Measurements from ENCODE around the gene RBM4B.
"Not testable (repeated sequence)": the region's sequence is repeated elsewhere in the genome, so short reads cannot be mapped to it uniquely, and the experiment has no call there.

RBM4B gene

GRCh38 chr11:66677599-66678375 lies at the start of gene RBM4B:
TSS of gene RBM4B (minus strand) at chr11:66677887. CDS start at chr11:66677079, 808 bp downstream.
- DNase-seq = peak; percentile 95

GRCh38 chr11:66725647-66726046 lies 48.0 kb upstream of the RBM4B start:
- no peak for DNase-seq

GRCh38 chr11:66725114-66725513 lies 47.4 kb upstream of the RBM4B start:
- DNase-seq = no peak

- not testable (repeated sequence) for DNase-seq
Observed at GRCh38 chr11:66724167-66724566, 46.5 kb upstream of the RBM4B start.

GRCh38 chr11:66723693-66724092 lies 46.0 kb upstream of the RBM4B start:
- no peak for DNase-seq

GRCh38 chr11:66722745-66723651 lies 45.3 kb upstream of the RBM4B start:
- DNase-seq = no peak

GRCh38 chr11:66721939-66722338 lies 44.3 kb upstream of the RBM4B start:
- DNase-seq = no peak

- no peak for DNase-seq
Observed at GRCh38 chr11:66720899-66721470, 43.3 kb upstream of the RBM4B start.

- no peak for DNase-seq
Observed at GRCh38 chr11:66720223-66720898, 42.7 kb upstream of the RBM4B start.

GRCh38 chr11:66719111-66719872 lies 41.6 kb upstream of the RBM4B start:
- no peak for DNase-seq

GRCh38 chr11:66718320-66718971 lies 40.8 kb upstream of the RBM4B start:
- no peak for DNase-seq

- DNase-seq = no peak
Observed at GRCh38 chr11:66717925-66718319, 40.2 kb upstream of the RBM4B start.

- no peak for DNase-seq
Observed at GRCh38 chr11:66716996-66717395, 39.3 kb upstream of the RBM4B start.

GRCh38 chr11:66715346-66716085 lies 37.8 kb upstream of the RBM4B start:
- DNase-seq = no peak

- DNase-seq = no peak
Observed at GRCh38 chr11:66713746-66714480, 36.2 kb upstream of the RBM4B start.

- no peak for DNase-seq
Observed at GRCh38 chr11:66710384-66710930, 32.8 kb upstream of the RBM4B start.

GRCh38 chr11:66708701-66709100 lies 31.0 kb upstream of the RBM4B start:
- no peak for DNase-seq

- DNase-seq = no peak
Observed at GRCh38 chr11:66708094-66708493, 30.4 kb upstream of the RBM4B start.

GRCh38 chr11:66707486-66707885 lies 29.8 kb upstream of the RBM4B start:
- DNase-seq = no peak

GRCh38 chr11:66706989-66707388 lies 29.3 kb upstream of the RBM4B start:
- no peak for DNase-seq
